Heart left ventricle (tissue), 16 donors: ENCODE data around the gene DSP. TPM values are rescaled to one million over a fixed set of nuclear protein-coding genes. Genes with fewer than 3 reads are reported as not detected.

Experiments
- ATAC-seq, 4 donors: fragments of 200-7000 bp; cut with Tn5 transposase; one replicate each; pipeline ENCODE4 v1.9.1; 2020 to 2022; ENCODE audit warnings: moderate library complexity in 4 of 4, mild to moderate bottlenecking in 3 of 4, moderate number of reproducible peaks in 1 of 4
- DNase-seq, 5 donors: peaks; one replicate each; pipeline ENCODE4 v3.0.0-alpha.2; 2020
- H3K27ac ChIP-seq, 12 donors: fragments of 200-600 bp; sonication (generic) in 4 of 12; one replicate each; pipeline versions ENCODE4 v1.5.0 to v1.8.0; 2016 to 2022; ENCODE audit warnings: mild to moderate bottlenecking in 2 of 12
- H3K27me3 ChIP-seq, 9 donors: fragments of 200-600 bp; sonication (generic) in 2 of 9; one replicate each; pipeline versions ENCODE4 v1.5.1 to v1.8.0; 2016 to 2022; ENCODE audit warnings: mild to moderate bottlenecking in 3 of 9
- H3K36me3 ChIP-seq, 9 donors: fragments of 200-600 bp; sonication (generic) in 2 of 9; one replicate each; pipeline versions ENCODE4 v1.5.0 to v1.8.0; 2018 to 2022; ENCODE audit warnings: mild to moderate bottlenecking in 2 of 9
- H3K4me1 ChIP-seq, 12 donors: fragments of 200-600 bp; sonication (generic) in 4 of 12; one replicate each; pipeline versions ENCODE4 v1.5.0 to v1.8.0; 2016 to 2022; ENCODE audit warnings: mild to moderate bottlenecking in 3 of 12
- H3K4me3 ChIP-seq, 12 donors: fragments of 200-600 bp; sonication (generic) in 4 of 12; one replicate each; pipeline versions ENCODE4 v1.5.0 to v1.8.0; 2017 to 2022; ENCODE audit warnings: mild to moderate bottlenecking in 9 of 12, moderate library complexity in 4 of 12
- H3K9me3 ChIP-seq, 12 donors: fragments of 200-600 bp; sonication (generic) in 4 of 12; one replicate each; pipeline versions ENCODE4 v1.5.0 to v1.8.0; 2016 to 2022; ENCODE audit warnings: mild to moderate bottlenecking in 1 of 12
- CTCF ChIP-seq, 12 donors: fragments of 200-600 bp; sonication (generic) in 4 of 12; IDR thresholded peaks; one replicate each; pipeline versions ENCODE4 v1.5.0 to v1.8.0; 2018 to 2022; ENCODE audit warnings: antibody characterized with exemption in 12 of 12, mild to moderate bottlenecking in 5 of 12
- POLR2A ChIP-seq, 2 donors: fragments of 450-650 bp; IDR thresholded peaks; one replicate each; pipeline ENCODE4 v1.6.1; 2017; ENCODE audit warnings: antibody characterized with exemption in 2 of 2, mild to moderate bottlenecking in 2 of 2, moderate library complexity in 2 of 2
- WGBS, 4 donors: extraction: QIAGEN DNeasy Blood & Tissue Kit in 2 of 4; methylation state at CpG; one replicate each; pipeline versions ENCODE4 v1.1.5 to v1.1.7; 2013 to 2018; 5-methylcytosine and 5-hydroxymethylcytosine counted together
- intact Hi-C, 10 donors: fragments of 100-400 bp; cut with DNase I; formaldehyde crosslinking; loops; one replicate each; pipeline versions ENCODE4 v1.11.1 to v1.14.2; 2022
- polyA plus RNA-seq, 2 donors: library from polyadenylated mRNA; stranded (reverse); fragments of 200-250 nt; gene quantifications; one replicate each; pipeline ENCODE4 v1.2.3, GENCODE V29; 2013
- total RNA-seq, 9 donors: library from RNA; depleted of rRNA in 2 of 9; stranded (reverse); fragments of >200 nt in 2 of 9; fragmentation: NEBNext Ultra II Directional in 3 of 9; extraction: Animal tissue kit (Norgen Biotek cat#: 25700) in 3 of 9; gene quantifications; one replicate each; pipeline versions ENCODE4 v1.1.0 to v1.2.4, GENCODE V29; 2016 to 2023
- donor health status: ischemic (EF 13 %, LVEDD 7.1; RV severe dilation, severe dysfunction).
- donor health status: healthy with polysubstance abuse.
- donor health status: DM: no; HTN: yes; CAD: no.
- donor health status: DM: no; HTN: no; CAD: no.
- donor health status: ischemic (EF 25% LVEDD 6.9; RV normal size, moderate dysfunction).
- donor health status: ischemic (EF 25% LVEDD 5.7; RV mildly dilated, moderate dysfunction).
- donor health status: healthy.
- donor health status: DM: yes; HTN: yes; CAD: no.
- donor health status: ischemic (EF 35%, LVEDD 5.7; RV mildly dilated, moderate dysfunction).
- donor health status: nonischemic (EF 11% LVEDD 7.7; RV severe dilation, severe dysfunction).
- donor health status: DM: yes; HTN: yes; CAD: no.
- donor health status: PGD.
- donor health status: ischemic (EF 29% LVEDD 5.4; RV normal size, mild dysfunction).
- donor health status: nonischemic (EF 23%, LVEDD 6.1; RV moderate dilation, normal function).

DSP gene
- total and polyA plus RNA-seq, 11 donors: 81.9 to 373 (median 278) TPM

GRCh38 chr6:7593229-7593628 lies 51.8 kb downstream of the DSP start:
- peaks cover 0 to 52% (median 42%) of the 10 kb centered on the region in 9 donors for H3K36me3 ChIP-seq
- no peaks in the 10 kb centered on the region for H3K27me3 ChIP-seq
- DNase-seq (no peak), ATAC-seq (no peak)
- peak overlapping the region in 7 of 12 donors; percentile 6 to 84 (median 67) for H3K27ac ChIP-seq
- no peak overlapping the region for H3K4me3 ChIP-seq
- intact Hi-C loops: loop anchor here in 1 of 10 donors (5.0 kb wide), 1 partner anchor 51 kb away; the partner anchor contains the start of gene DSP
- peaks cover 3 to 55% (median 33%) of the 10 kb centered on the region in 12 donors for H3K4me1 ChIP-seq
- H3K9me3 ChIP-seq: no peaks in the 10 kb centered on the region
- TF ChIP-seq POLR2A (IDR thresholded peaks at IDR 0.05): no peak
- TF ChIP-seq CTCF (IDR thresholded peaks at IDR 0.05): no peak
- 60 to 94% (median 76%) methylated on average over 1 of the region's 1 CpG for WGBS, 4 donors

DNA sequence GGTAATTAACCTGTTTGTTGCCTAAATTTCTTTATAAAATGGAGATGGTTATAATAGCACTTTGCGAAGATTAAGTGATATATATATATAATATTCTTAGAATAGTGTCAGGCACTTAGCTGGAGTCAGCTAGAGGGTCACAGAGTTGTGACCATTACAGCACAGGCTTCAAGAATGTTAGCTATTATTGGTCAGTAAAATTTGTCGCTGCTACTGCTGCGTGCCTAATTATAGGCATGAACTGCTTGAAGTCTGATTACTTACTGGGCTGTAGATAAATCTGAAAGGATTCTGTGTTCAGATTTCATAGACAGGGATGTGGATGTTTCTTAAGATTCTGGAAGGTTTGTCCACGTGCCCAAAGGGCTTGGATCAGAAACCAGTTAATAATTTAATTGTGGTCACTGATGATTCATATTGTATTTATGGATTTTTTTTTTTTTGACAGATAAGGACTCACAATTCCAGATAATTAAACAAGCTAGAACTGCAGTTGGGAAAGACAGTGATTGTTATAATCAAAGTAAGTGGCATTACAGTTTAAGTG lies 53.2 kb downstream of the DSP start:
- ATAC-seq: peak in 3 of 4 donors; percentile 27 to 43 (median 40)
- Histone ChIP-seq H3K36me3 (peaks cover 0 to 67% (median 56%) of the 10 kb centered on the region in 9 donors), H3K27ac (peak overlapping the region in 10 of 12 donors; percentile 46 to 84 (median 68)), H3K4me1 (peaks cover 0 to 49% (median 24%) of the 10 kb centered on the region in 12 donors), H3K4me3 (no peak overlapping the region), H3K9me3 (no peaks in the 10 kb centered on the region), H3K27me3 (no peaks in the 10 kb centered on the region)
- TF ChIP-seq POLR2A (IDR thresholded peaks at IDR 0.05): no peak
- TF ChIP-seq CTCF (IDR thresholded peaks at IDR 0.05): no peak
- 49 to 60% (median 51%) methylated on average over 4 of the region's 4 CpGs for WGBS, 4 donors
- intact Hi-C loops: loop anchor here in 1 of 10 donors (5.0 kb wide), 1 partner anchor 52 kb away; the partner anchor contains the start of gene DSP
- no peak for DNase-seq

- TF ChIP-seq CTCF (IDR thresholded peaks at IDR 0.05): no peak
- no peak for TF ChIP-seq POLR2A (IDR thresholded peaks at IDR 0.05)
- Histone ChIP-seq H3K9me3 (no peaks in the 10 kb centered on the region), H3K27me3 (no peaks in the 10 kb centered on the region), H3K27ac (peak overlapping the region in 4 of 12 donors; percentile 10 to 60 (median 24)), H3K4me3 (no peak overlapping the region), H3K36me3 (peaks cover 0 to 100% (median 97%) of the 10 kb centered on the region in 9 donors), H3K4me1 (peaks cover 0 to 14% (median 1%) of the 10 kb centered on the region in 12 donors)
- intact Hi-C loops: loop anchor here in 1 of 10 donors (5.0 kb wide), 1 partner anchor 182 kb away; no protein-coding TSS in a partner anchor
- DNase-seq (peak in 4 of 5 donors; percentile 32 to 78 (median 52)), ATAC-seq (peak; percentile 80 to 99 (median 96))
- WGBS, 4 donors: 47 to 60% (median 47%) methylated on average over 4 of the region's 4 CpGs
Observed at GRCh38 chr6:7604003-7604402, 62.5 kb downstream of the DSP start.

- intact Hi-C loops: loop anchor here in 1 of 10 donors (5.0 kb wide), 1 partner anchor 182 kb away; no protein-coding TSS in a partner anchor
- H3K27ac ChIP-seq: peak overlapping the region in 4 of 12 donors; percentile 10 to 60 (median 24)
- H3K9me3 ChIP-seq: no peaks in the 10 kb centered on the region
- peaks cover 0 to 14% (median 1%) of the 10 kb centered on the region in 12 donors for H3K4me1 ChIP-seq
- H3K27me3 ChIP-seq: no peaks in the 10 kb centered on the region
- no peak for DNase-seq
- no peak for ATAC-seq
- TF ChIP-seq CTCF (IDR thresholded peaks at IDR 0.05) (no peak), POLR2A (IDR thresholded peaks at IDR 0.05) (no peak)
- no peak overlapping the region for H3K4me3 ChIP-seq
- H3K36me3 ChIP-seq: peaks cover 0 to 100% (median 98%) of the 10 kb centered on the region in 9 donors
- 88 to 90% (median 89%) methylated on average over 2 of the region's 2 CpGs for WGBS, 4 donors
Observed at GRCh38 chr6:7604506-7604905, 63.0 kb downstream of the DSP start.
